HG03175 (cell line): ENCODE results near the gene CNIH2.
"Not testable (repeated sequence)": the region's sequence is repeated elsewhere in the genome, so short reads cannot be mapped to it uniquely, and the experiment has no call there.

Experiments
- ATAC-seq: cut with Tn5 transposase; IDR thresholded peaks from one replicate; pipeline ENCODE4 v1.9.1; 2021; ENCODE audit warnings: mild to moderate bottlenecking, moderate library complexity; ENCODE audit not compliant: unreplicated experiment

Gene CNIH2

DNA sequence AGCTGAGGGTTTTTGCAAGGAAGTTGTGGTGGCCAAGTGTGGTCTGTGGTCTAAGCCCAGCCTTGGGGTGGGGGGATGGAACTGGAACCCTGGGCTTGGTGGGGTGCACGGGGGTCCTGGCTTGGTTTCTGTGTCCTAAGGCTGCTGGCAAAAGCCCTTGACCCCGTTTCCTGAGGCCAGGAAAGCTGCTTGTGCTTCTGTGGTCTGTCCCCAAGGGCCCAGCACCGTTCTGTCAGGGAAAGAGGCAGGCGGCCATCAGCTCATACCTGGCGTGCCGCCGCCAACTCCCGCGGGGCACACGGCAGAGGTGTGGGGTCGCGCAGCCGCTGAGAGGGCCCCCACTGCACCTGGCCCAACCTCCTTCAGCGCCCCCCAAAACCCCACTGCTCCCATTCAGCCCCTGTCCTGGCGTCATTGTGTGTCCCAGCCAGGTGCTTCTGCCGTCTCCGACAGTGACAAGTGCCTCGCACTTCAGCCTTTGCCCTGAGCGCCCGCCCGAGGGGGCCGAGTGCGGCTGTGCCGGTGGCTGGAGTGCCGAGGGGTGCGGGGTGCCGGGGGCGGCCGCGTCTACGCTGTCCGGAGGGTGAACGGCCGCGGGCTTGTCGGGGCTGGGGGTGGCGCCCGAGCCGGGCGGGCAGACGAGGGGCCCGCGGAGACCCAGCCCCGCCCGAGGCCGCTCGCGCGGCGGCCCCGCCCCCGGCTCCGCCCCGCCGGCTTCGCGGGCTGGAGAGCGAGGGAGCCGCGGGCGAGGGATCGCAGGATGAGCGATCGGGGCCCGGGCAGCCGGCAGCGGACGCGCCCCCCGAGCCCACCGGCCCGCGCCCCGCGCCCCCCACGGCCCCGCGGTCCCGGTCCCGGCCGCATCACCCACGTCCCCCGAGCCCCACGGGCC lies at the start of gene CNIH2:
TSS of gene CNIH2 (plus strand) at position 705 of the 892 bp plus-strand sequence. CDS start 282 bp downstream, outside the sequence.
- ATAC-seq, result no peak

- no peak for ATAC-seq
These were observed 49.5 kb upstream of the CNIH2 start for GRCh38 chr11:66228521-66228920.

GRCh38 chr11:66230156-66230555 lies 47.8 kb upstream of the CNIH2 start:
- ATAC-seq, result no peak

DNA sequence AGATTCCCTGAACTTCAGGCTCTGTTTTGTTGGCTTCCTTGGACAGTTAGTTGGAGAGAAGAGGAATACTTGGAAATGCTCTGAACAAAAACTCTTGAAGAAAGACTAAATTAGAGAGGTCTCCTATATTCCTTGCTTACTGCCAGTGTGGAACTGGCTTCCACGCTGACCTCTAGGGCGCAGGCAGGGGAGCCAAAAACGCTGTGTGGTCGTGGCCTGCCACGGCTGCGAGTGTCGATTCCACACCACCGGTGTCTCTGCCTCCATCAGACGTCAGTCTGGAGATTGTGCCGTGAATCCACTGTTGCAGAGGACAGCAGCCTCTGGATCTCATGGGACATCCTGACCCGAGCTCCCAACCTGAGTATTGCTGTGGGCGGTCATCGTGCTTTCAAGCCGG lies 47.0 kb upstream of the CNIH2 start:
- no peak for ATAC-seq

GRCh38 chr11:66231561-66231960 lies 46.4 kb upstream of the CNIH2 start:
- ATAC-seq, result no peak

GRCh38 chr11:66232769-66233168 lies 45.2 kb upstream of the CNIH2 start:
- no peak for ATAC-seq

GRCh38 chr11:66233301-66233700 lies 44.7 kb upstream of the CNIH2 start:
- ATAC-seq, result no peak

DNA sequence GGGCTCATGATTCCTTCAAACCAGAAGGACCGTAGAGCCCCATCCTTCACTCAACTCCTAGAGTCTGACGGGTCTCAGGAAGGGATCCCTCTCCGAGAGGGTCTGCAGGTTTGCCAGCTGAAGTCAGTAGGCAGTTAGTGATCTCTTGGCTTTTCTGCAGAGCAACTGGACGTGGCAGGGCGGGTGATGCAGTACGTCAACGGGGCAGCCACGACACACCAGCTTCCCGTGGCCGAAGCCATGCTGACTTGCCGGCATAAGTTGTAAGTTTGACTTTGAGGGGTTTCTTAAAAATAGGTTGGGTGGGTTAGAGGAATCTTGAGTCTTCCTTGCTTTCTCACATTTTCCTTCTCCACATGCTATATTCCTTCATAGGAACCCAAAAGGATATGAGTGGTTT lies 42.8 kb upstream of the CNIH2 start:
- ATAC-seq, result no peak

DNA sequence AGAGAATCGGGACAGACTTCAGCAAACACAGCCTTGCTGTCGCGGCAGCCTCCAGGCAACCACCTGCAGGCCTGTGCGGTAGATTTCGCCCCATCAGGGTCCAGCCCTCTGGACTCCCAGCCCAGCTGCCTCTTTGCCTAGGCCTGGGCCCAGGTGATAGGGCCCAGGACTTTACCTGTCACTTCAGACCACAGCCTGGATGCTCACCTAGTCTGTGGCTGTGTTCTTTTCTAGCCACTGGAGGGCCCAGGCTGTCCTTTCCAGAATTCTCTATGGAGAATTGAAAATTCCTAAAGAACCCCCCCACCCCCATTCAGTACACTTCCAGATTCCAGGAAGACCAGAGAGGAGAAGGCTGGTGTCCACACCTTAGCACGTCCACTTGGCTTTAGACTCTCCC lies 40.1 kb upstream of the CNIH2 start:
- ATAC-seq, result no peak

GRCh38 chr11:66238786-66239413 lies 39.1 kb upstream of the CNIH2 start:
- no peak for ATAC-seq

GRCh38 chr11:66239511-66239910 lies 38.5 kb upstream of the CNIH2 start:
- no peak for ATAC-seq

- ATAC-seq, result no peak
These were observed 37.8 kb upstream of the CNIH2 start for GRCh38 chr11:66239998-66240780.

GRCh38 chr11:66240781-66241136 lies 37.2 kb upstream of the CNIH2 start:
- no peak for ATAC-seq

DNA sequence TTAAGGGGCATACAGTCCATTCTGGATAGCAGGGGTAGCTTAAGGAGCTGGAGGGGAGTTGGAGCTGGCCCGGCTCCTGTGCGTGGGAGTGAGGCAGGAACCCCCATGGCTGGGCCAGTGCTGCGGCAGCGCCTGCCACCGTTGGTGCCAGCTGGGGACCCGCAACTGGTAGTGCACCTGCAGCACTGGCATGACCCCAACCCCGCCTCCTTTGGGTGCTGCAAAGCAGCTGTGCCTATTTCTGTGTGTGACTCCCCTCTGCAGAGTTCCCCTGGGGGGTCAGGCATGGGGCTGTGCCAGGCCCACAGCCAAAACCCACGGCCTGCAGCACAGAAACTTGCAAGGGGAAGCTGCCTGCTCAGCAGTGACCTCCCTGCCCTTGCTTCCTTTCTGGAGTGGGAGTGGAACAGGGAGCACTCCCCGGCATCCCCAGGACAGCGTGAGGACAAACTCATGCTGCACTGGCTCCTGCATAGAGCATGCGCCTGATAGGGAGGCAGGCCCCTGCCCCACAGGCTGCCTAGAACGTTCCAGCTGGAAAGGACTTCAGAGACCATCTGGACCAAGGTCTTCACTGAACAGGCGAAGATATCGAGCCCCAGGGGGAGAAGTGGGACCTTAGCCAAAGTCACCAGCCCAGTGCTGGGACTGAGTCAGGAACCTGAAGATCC lies 35.7 kb upstream of the CNIH2 start:
- no peak for ATAC-seq

GRCh38 chr11:66243782-66244535 lies 34.0 kb upstream of the CNIH2 start:
- ATAC-seq, result no peak

GRCh38 chr11:66247295-66247694 lies 30.7 kb upstream of the CNIH2 start:
- ATAC-seq, result no peak

GRCh38 chr11:66247801-66248200 lies 30.2 kb upstream of the CNIH2 start:
- no peak for ATAC-seq

GRCh38 chr11:66248903-66249302 lies 29.1 kb upstream of the CNIH2 start:
- no peak for ATAC-seq

GRCh38 chr11:66251809-66252208 lies 26.2 kb upstream of the CNIH2 start:
- ATAC-seq, result no peak

DNA sequence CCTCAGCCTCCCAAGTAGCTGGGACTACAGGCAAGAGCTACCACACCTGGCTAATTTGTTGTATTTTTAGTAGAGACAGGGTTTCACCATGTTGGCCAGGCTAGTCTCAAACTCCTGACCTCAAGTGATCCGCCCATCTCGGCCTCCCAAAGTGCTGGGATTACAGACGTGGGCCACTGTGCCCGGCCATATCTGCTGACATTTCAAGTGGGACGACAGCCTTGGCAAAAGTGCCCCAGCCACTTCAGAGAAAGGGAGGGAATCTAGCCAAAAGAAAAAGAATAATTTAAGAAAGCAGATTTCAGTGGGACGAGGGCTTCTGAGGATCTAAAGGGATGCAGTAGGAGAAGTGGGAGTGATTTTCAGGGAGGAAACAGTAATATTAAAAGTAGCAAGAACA lies 24.9 kb upstream of the CNIH2 start:
- not testable (repeated sequence) for ATAC-seq
